Mesenteric fat pad (tissue), 1 donor: ENCODE results near the gene ATG7. TPM values are rescaled to one million over a fixed set of nuclear protein-coding genes. Genes with fewer than 3 reads are reported as not detected.

Experiments
- DNase-seq: peaks from one replicate; pipeline ENCODE4 v3.0.0-alpha.2; 2020; ENCODE audit warnings: low spot score
- total RNA-seq: library from RNA; stranded (reverse); fragmentation: NEBNext Ultra II Directional; extraction: Animal tissue kit (Norgen Biotek cat#: 25700); gene quantifications from one replicate; pipeline ENCODE4 v1.2.1, GENCODE V29; 2021
- donor health status: DM: yes; HTN: yes; CAD: no.

ATG7 gene
- total RNA-seq, 1 donor from 2014 or later = 48.0 TPM

DNA sequence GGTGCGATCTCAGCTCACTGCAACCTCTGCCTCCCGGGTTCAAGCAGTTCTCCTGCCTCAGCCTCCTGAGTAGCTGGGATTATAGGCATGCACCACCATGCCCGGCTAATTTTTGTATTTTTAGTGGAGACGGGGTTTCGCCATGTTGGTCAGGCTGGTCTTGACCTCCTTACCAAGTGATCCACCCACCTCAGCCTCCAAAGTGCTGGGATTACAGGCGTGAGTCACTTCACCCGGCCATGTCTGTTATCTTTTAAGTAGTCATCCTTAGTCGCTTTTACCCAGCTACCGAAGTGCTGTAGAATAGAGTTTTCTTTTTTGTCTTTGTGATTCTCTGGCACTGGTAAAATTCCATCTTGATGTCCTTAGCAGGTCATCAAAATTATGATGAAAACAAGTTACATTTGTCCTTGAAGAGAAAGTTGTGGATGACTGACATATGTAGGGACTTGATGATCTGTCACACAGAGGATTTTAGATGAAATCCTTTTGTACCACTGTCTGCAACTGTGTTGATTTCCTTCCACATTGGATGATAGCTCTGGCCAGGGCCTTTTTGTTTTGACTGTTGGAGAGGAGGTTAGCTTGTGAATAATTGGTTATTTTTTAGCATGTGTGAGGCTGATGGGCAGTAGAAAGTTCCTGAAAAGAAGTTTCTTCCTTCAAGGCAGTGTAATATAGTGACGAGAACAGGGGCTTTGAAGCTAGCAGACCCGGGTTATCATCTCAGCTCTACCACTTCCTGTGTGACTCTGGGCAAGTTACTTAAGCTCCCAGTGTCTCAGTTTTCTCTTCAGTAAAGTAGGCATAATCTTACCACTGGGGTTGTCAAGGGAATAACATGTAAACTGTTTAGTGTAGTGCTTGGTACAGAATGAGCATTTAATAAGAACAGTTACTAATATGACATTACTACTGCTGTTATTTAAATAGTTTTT lies 18.8 kb downstream of the ATG7 start:
- DNase-seq = no peak

GRCh38 chr3:11291808-11292207 lies 19.6 kb downstream of the ATG7 start:
- no peak for DNase-seq

DNA sequence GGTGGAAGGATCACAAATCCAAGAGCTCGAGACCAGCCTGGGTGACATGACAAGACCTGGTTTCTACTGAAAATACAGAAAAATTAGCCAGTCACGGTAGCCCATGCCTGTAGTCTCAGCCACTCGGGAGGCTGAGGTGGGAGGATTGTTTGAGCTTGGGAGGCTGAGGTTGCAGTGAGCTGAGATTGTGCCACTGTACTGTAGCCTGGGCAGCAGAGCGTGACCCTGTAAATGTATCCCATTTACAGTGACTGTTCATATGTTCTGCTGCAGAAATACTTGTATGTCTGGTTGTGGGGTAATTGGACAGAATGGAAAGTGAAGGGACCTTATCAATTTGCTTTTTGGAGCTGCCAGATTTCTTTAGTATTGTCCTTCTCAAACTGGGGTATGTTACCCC lies 24.9 kb downstream of the ATG7 start:
- DNase-seq = no peak

DNA sequence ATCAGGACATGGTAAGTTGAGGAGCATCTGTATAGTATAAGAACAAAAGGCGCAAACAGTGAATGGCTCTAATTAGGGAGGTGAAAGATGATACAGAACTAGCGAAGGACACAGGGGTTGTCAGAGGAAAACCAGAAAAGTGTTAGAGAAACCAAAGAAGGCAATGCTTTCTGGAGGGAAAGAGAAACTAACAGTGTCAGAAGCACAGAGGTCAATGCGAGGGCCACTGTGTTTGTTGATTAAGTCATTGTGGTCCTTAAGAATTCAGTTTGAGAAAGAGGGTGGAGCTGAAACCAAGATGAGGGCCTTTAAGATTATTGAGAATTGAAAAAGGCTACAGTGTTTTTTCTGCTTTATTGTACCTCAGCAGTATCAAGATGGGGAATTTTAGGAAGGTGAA lies 28.8 kb downstream of the ATG7 start:
- DNase-seq = no peak

GRCh38 chr3:11302444-11302843 lies 30.2 kb downstream of the ATG7 start:
- no peak for DNase-seq

DNA sequence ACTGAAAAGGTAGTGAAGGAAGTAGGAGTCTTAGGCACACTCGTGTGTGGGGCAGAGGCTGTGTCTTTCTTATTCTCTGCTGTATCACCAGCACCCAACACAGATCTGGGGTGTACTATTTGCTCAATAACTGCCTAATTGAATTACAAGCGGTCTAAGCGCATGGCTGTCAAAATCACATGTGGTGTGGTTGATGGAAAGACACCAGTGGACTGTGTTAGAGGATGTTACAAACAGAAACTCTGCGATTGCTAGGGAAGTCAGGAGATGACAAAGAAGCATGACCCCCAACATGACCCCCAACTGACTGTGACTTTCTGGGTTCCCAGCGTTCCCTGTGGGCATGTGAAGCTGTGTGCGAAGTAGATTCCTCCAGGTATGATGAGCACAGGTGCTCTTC lies 32.0 kb downstream of the ATG7 start:
- DNase-seq = no peak

DNA sequence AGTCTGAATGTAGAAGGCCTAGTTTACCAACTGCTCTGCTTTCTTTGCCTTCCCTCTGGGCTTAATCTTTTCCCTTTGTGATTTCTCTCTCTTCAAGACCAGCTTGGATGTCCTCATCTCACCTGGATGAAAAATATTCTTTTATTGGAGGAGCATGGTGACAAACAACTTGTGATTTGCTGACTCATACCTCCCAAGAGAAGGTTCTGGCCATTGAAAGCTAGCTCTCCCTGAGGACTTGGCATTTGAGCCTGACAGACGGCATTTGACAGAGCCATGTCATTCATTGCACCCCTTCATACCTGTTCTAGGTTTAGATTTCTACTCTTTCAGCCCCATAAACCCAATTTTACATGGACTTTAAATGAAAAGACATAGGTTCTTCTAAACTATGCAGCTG lies 33.3 kb downstream of the ATG7 start:
- DNase-seq = no peak

DNA sequence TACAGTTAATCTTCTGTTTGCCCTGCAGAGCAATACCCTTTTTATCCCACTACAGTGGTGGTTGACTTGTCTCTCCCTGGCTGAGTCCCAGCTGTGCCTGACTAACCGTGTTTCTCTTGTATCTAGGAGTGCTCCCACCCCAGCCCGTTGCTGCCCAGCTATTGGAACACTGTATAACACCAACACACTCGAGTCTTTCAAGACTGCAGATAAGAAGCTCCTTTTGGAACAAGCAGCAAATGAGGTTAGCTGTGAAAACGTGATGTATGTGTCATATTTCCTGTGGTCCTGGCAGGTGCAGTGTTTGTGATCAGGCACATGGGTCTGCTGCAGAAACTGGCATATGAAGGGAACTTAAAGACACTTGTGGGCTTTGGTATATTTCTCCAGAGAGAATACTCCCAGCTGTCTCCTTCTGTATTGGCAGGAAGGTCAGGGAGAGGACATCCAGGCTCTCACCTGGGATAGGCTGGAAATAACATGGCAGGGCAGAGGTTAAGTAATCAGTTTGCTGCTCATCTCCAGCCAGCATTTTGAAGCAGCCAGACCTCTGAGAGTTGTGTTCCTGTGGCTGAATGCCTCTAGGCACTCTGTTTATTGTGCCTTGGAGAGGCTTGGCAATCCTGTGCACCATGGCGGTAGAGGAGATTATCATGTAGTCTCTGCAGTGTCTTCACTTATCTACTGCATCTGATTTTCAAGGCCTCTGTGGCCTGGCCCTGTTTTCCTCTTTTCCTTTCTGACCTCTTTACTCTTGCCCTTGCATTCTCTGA lies 34.8 kb downstream of the ATG7 start:
- DNase-seq = no peak

DNA sequence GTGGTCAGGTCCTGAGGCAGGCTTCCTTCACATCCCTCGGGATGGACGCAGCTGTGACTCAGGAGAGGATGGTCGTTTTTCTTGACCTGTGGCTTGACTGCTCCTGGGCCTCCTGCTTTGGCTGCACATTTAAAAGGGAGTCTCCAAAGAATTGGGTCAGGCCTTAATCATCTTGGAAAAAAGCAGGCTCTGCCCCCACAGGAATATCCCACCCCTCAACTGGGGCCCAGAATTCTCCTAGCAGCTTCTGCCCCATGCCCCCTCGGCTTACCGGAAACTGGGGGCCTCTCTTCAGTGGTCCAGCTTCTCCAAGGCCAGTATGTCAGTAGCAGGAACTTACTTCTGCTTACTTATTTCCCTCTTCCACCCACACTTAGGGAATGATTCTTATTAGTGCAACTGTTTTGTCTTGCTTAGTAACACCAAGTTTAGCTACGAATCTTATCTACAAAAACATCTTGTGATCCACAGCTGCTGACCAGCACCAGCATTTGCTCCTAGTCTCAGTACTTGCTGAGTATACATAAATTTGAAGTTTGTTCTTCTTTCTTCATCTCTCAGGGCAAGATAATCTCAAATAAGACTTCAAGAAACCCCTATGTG lies 35.7 kb downstream of the ATG7 start:
- no peak for DNase-seq

DNA sequence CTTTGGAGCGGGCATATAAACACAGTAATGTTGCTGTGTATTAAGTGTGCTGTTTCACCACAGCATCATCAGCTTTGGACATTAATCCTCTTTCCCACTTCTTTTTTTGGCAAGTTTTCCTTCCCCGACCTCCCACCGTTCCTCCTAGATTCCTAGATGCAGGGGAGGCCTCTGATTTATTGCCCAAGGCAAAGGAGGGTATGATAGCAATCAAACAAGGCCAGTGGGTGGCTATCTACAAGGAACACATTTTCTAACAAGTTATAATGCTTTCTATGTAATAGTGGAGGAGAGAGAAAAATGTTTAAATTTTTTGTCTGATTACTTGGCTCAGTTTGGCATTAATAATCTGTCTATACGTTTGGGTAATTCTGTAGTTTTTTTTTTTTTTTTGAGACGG lies 38.1 kb downstream of the ATG7 start:
- no peak for DNase-seq

GRCh38 chr3:11312166-11312565 lies 40.0 kb downstream of the ATG7 start:
- DNase-seq = no peak

- DNase-seq = no peak
Measured at GRCh38 chr3:11317300-11317699, 45.1 kb downstream of the ATG7 start.

DNA sequence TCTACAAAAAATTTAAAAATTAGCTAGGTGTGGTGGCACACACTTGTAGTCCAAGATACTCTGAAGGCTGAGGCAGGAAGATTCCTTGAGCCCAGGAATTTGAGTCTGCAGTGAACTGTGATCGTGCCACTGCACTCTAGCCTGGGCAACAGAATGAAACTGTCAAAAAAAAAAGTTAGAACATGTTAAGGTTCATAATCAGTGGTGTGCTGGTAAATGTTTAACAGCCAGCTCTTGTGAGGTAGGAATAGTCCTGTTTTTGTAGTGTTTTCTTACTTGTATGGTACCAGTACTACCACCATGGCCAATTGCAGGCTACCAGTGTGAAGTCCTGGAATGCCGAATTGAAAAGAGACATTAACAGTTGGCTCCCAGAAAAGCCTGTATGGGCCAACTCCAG lies 50.7 kb downstream of the ATG7 start:
- DNase-seq = no peak

GRCh38 chr3:11323813-11324212 lies 51.6 kb downstream of the ATG7 start:
- DNase-seq = no peak

GRCh38 chr3:11327619-11328018 lies 55.4 kb downstream of the ATG7 start:
- no peak for DNase-seq

DNA sequence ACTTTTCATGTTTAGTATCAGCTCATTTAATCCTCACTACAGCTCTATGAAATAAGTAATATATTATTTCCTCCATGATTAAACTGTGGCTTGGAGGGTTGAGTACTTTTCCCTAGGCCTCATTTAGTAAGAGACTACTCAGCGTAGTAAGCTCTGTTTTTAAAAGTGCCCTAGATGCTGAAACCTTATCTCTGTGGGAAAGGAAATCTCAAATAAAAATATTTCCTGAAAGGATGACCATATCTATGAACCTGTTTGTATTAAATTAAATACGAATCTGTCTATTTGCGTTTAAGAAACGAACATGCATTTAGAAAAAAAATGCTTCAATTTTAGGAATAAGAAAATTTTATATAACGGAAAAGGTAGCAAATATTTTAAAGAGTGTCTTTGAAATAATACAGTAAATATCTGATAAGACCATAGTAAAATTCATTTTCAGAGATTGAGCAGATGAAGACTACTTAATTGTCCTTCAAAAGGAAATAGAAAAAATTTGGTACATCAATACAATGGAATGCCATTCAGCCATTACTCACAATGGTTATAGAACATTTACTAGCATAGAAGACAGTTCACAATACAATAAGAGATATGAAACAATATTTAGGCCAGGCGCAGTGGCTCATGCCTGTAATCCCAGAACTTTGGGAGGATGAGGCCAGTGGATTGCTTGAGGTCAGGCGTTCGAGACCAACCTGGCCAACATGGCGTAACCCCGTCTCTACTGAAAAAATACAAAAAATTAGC lies 56.2 kb downstream of the ATG7 start:
- no peak for DNase-seq

- DNase-seq = no peak
Measured at GRCh38 chr3:11329777-11330176, 57.6 kb downstream of the ATG7 start.

DNA sequence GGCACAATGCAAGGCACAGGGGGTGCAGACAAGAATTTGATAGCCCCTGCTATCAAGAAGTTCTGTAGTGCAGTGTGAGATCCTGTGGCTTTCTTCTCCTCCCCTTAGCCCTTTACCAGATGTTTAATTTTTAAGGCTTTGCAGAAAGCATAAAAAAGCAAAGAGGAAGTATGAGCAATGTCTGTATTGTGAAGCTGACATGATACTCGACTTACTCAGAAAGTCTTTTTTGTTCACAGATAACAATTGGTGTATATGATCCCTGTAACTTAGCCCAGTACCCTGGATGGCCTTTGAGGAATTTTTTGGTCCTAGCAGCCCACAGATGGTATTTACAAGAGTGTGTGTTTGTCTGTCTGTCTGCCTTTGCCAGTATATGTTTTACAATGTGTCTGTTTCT lies 58.9 kb downstream of the ATG7 start:
- no peak for DNase-seq

GRCh38 chr3:11335056-11335608 lies 62.9 kb downstream of the ATG7 start:
- no peak for DNase-seq

- no peak for DNase-seq
Measured at GRCh38 chr3:11339541-11339940, 67.3 kb downstream of the ATG7 start.

DNA sequence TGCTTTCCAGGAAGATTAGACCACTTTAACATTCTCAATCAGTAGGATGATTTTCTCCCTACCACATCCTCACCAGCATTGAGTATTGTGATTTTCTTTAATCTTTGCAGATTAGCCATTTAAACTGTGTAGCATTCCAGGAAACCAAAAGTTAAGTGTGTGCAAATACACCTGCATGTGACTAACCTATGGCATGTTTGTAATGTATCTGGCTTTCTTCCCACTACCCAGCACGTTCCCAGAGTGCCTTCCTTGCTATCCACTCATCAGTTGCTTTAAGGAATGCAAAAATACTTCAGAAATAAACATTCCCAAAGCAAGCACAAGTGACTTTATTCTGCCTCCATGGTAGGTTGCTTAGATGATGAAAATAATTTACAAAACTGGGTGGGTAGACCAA lies 74.2 kb downstream of the ATG7 start:
- no peak for DNase-seq
